Gastrocnemius medialis (tissue), 4 donors: ENCODE results near the gene NFASC.

Experiments used
- POLR2A ChIP-seq, 2 donors: fragments of 450-650 bp; IDR thresholded peaks; one replicate each; pipeline ENCODE4 v1.6.1; 2017; ENCODE audit warnings: antibody characterized with exemption in 2 of 2, mild to moderate bottlenecking in 2 of 2, moderate library complexity in 2 of 2
- TF ChIP-seq, protein P1 (sequence below), 5 experiments: fragments of 450-650 bp in 3 of 5; fragments of 200-600 bp in 2 of 5; sonication (generic) in 2 of 5; IDR thresholded peaks in 4 of 5; conservative IDR thresholded peaks in 1 of 5; 1 replicate in 4 of 5; 2 replicates in 1 of 5; pipeline ENCODE4 v1.5.1; 2016 to 2019; ENCODE audit warnings: antibody characterized with exemption in 5 of 5, mild to moderate bottlenecking in 3 of 5, moderate library complexity in 3 of 5

- TF ChIP-seq, protein P1, sequence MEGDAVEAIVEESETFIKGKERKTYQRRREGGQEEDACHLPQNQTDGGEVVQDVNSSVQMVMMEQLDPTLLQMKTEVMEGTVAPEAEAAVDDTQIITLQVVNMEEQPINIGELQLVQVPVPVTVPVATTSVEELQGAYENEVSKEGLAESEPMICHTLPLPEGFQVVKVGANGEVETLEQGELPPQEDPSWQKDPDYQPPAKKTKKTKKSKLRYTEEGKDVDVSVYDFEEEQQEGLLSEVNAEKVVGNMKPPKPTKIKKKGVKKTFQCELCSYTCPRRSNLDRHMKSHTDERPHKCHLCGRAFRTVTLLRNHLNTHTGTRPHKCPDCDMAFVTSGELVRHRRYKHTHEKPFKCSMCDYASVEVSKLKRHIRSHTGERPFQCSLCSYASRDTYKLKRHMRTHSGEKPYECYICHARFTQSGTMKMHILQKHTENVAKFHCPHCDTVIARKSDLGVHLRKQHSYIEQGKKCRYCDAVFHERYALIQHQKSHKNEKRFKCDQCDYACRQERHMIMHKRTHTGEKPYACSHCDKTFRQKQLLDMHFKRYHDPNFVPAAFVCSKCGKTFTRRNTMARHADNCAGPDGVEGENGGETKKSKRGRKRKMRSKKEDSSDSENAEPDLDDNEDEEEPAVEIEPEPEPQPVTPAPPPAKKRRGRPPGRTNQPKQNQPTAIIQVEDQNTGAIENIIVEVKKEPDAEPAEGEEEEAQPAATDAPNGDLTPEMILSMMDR (IDR thresholded peaks at IDR 0.05 in 4 of 5, conservative IDR thresholded peaks at IDR 0.05 in 1 of 5) = no peak
- TF ChIP-seq POLR2A (IDR thresholded peaks at IDR 0.05) = no peak
These were observed 101.8 kb downstream of the NFASC start for GRCh38 chr1:204972426-204972825.
